Activated CD4-positive, alpha-beta T cell treated with anti-CD3 and anti-CD28 coated beads for 36 hours (primary cell): Measurements from ENCODE around the gene RPAP3. TPM values are rescaled to one million over a fixed set of nuclear protein-coding genes. Genes with fewer than 3 reads are reported as not detected.
"Not testable (repeated sequence)": the region's sequence is repeated elsewhere in the genome, so short reads cannot be mapped to it uniquely, and the experiment has no call there.

Source experiments
- ATAC-seq: fragments of 200-7000 bp; cut with Tn5 transposase; one replicate; pipeline ENCODE4 v1.10.0; 2021; ENCODE audit warnings: mild to moderate bottlenecking, moderate library complexity
- CTCF ChIA-PET: fragments of 350-600 bp; sonication (Branson Sonifier 250); formaldehyde crosslinking; loops from one replicate; lab custom pipeline; 2021; ENCODE audit warnings: antibody characterized with exemption; lab: Charles Lee
- POLR2A ChIA-PET: fragments of 350-600 bp; sonication (Branson Sonifier 250); formaldehyde crosslinking; loops from one replicate; lab custom pipeline; 2021; ENCODE audit warnings: antibody characterized with exemption, inconsistent platforms; lab: Charles Lee
- DNase-seq: peaks from one replicate; pipeline ENCODE4 v3.0.0-alpha.2; 2020
- H3K27ac Mint-ChIP-seq: one replicate; pipeline ENCODE4 v1.8.0; 2021; ENCODE audit warnings: mixed read lengths
- H3K27me3 Mint-ChIP-seq: one replicate; pipeline ENCODE4 v1.8.0; 2021; ENCODE audit warnings: mixed read lengths
- H3K36me3 Mint-ChIP-seq: one replicate; pipeline ENCODE4 v1.8.0; 2021; ENCODE audit warnings: low read depth, mixed read lengths
- H3K4me1 Mint-ChIP-seq: one replicate; pipeline ENCODE4 v1.8.0; 2021; ENCODE audit warnings: mixed read lengths
- H3K4me3 Mint-ChIP-seq: one replicate; pipeline ENCODE4 v1.8.0; 2021; ENCODE audit warnings: mild to moderate bottlenecking, moderate library complexity, mixed read lengths
- H3K9me3 Mint-ChIP-seq: one replicate; pipeline ENCODE4 v1.8.0; 2021; ENCODE audit warnings: low read depth, mixed read lengths
- intact Hi-C, 2 experiments: fragments of 100-400 bp; cut with DNase I in 1 of 2; cut with micrococcal nuclease in 1 of 2; formaldehyde crosslinking; loops; one replicate each; pipeline versions ENCODE4 v1.14.2 to v1.15.1; 2022 to 2024; cut with DNase I, micrococcal nuclease
- total RNA-seq, 2 experiments: library from RNA; stranded (reverse); gene quantifications; one replicate each; pipeline ENCODE4 v1.2.3, GENCODE V29; 2021

RPAP3 gene
- total RNA-seq, 2 experiments from 2014 or later: 55.3 to 62.8 TPM

DNA sequence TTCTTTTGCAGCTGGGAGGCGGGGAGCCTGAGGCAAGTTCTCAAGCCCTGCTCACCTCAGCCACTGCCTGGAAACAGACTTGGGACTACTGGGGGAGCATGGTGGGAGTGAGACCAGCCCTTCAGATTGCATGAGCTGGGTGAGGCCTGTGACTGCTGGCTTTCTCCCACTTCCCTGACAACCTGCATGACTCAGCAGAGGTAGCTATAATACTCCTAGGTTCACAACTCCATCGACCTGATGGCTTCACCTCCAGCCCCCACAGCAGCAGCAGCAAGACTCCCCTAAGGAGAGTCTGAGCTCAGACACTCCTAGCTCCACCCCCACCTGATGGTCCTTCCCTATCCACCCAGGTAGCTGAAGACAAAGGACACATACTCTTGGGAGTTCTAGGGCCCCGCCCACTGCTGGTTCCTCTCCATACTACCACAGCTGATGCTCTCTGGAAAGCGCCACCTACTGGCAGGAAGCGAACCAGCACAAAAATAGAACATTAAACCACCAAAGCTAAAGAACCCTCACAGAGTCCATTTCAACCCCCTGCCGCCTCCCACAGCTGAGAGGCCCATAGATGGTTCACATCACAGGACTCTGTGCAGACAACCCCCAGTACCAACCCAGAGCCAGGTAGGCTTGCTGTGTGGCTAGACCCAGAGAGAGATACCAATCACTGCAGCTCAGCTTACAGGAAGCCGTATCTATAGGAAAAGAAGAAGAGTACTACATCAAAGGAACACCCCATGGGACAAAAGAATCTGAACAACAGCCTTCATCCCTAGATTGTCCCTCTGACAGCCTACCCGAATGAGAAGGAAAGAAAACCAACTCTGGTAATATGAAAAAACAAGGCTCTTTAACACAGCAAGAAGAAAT, 68.7 kb downstream of the RPAP3 start:
- no peak overlapping the region for H3K27ac Mint-ChIP-seq
- H3K9me3 Mint-ChIP-seq: peaks cover 44% of the 10 kb centered on the region
- intact Hi-C loops: loop anchor here in 1 of 2 experiments (2.0 kb wide), 1 partner anchor 604 kb away; no protein-coding TSS in a partner anchor
- H3K4me3 Mint-ChIP-seq: no peak overlapping the region
- ATAC-seq (no peak), DNase-seq (peak; percentile 75)
- H3K36me3 Mint-ChIP-seq: peaks cover 51% of the 10 kb centered on the region
- ChIA-PET CTCF (interaction anchor here (0.6 to 2.9 kb wide), 32 partner anchors 8 to 616 kb away, joined by 3 to 16 read pairs (median 3); no protein-coding TSS in a partner anchor), POLR2A (interaction anchor here (0.6 kb wide), 1 partner anchor 288 kb away, joined by 3 read pairs; no protein-coding TSS in a partner anchor)
- no peaks in the 10 kb centered on the region for H3K27me3 Mint-ChIP-seq
- H3K4me1 Mint-ChIP-seq: peaks cover 8% of the 10 kb centered on the region

GRCh38 chr12:47635770-47636169, 70.1 kb downstream of the RPAP3 start:
- peaks cover 32% of the 10 kb centered on the region for H3K9me3 Mint-ChIP-seq
- H3K4me3 Mint-ChIP-seq, ATAC-seq, H3K27me3 Mint-ChIP-seq, H3K4me1 Mint-ChIP-seq, POLR2A ChIA-PET, DNase-seq, H3K27ac Mint-ChIP-seq: not testable (repeated sequence)
- intact Hi-C loops: loop anchor here in 1 of 2 experiments (2.0 kb wide), 1 partner anchor 603 kb away; no protein-coding TSS in a partner anchor
- CTCF ChIA-PET: interaction anchor here (0.6 to 2.4 kb wide), 4 partner anchors 16 to 628 kb away, joined by 3 to 16 read pairs (median 4); no protein-coding TSS in a partner anchor
- H3K36me3 Mint-ChIP-seq: peaks cover 50% of the 10 kb centered on the region

DNA sequence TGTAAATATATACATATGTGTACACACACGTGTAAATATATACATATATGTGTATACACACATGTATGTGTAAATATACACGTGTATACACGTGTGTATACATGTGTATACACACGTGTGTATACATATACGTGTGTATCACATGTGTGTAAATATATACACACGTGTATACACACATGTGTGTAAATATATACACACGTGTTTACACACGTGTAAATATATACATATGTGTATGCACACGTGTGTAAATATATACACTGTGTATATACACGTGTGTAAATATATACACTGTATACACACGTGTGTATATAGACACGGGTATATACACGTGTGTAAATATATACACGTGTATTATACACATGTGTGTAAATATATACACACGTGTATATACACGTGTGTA, 71.7 kb downstream of the RPAP3 start:
- intact Hi-C loops: no loop called here
- ATAC-seq: peak; percentile 49
- H3K4me3 Mint-ChIP-seq: no peak overlapping the region
- no peaks in the 10 kb centered on the region for H3K27me3 Mint-ChIP-seq
- H3K9me3 Mint-ChIP-seq: peaks cover 25% of the 10 kb centered on the region
- POLR2A ChIA-PET: no interaction called here
- H3K27ac Mint-ChIP-seq: no peak overlapping the region
- CTCF ChIA-PET: no interaction called here
- peaks cover 48% of the 10 kb centered on the region for H3K36me3 Mint-ChIP-seq
- peaks cover 8% of the 10 kb centered on the region for H3K4me1 Mint-ChIP-seq
- no peak for DNase-seq

DNA sequence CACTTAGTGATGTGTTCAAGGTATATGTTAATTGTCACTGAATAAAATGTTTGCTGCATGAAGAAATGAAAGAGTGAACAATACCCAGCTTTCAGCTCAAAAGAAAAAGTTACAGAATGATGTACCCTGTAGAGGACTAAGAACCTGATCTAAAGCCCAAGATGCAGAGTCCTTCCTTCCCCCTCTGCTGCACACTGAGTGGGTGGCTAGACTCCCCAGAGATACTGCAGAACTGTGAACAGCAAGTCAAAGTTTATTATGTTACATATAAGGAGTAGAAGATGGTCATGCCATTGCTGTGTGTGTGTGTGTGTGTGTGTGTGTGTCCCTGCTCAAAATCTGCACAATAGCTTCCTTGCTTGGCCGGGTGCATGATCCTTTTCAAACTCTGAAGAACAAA, 83.9 kb downstream of the RPAP3 start:
- Mint-ChIP-seq H3K27me3 (no peaks in the 10 kb centered on the region), H3K4me1 (no peaks in the 10 kb centered on the region), H3K36me3 (peaks cover 20% of the 10 kb centered on the region), H3K27ac (no peak overlapping the region), H3K9me3 (peaks cover 3% of the 10 kb centered on the region), H3K4me3 (no peak overlapping the region)
- DNase-seq: no peak
- ChIA-PET POLR2A (no interaction called here), CTCF (interaction anchor here (1.1 kb wide), 1 partner anchor 15 kb away, joined by 3 read pairs; no protein-coding TSS in a partner anchor)
- intact Hi-C loops: no loop called here
- ATAC-seq: no peak

DNA sequence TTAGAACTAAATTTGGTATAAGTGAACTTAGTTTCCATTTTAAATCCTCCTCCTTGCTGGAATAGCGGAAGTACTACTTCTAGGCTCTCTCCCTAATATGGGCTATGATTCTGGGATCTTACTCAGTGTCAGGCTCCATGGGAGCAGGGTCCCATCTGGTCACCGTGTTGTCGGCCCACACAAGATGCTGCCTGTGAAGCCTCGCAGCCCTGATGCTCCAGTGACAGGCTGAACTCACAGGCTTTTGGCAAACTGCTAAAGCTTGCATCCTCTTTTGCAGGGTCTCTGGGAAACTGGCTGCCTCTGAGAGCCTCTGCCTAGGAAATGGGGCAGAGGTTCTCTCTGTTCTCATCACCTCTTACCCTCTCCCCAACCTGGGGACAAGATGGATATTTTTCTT, 88.4 kb downstream of the RPAP3 start:
- H3K4me1 Mint-ChIP-seq: peaks cover 8% of the 10 kb centered on the region
- no peaks in the 10 kb centered on the region for H3K27me3 Mint-ChIP-seq
- no peak overlapping the region for H3K4me3 Mint-ChIP-seq
- H3K27ac Mint-ChIP-seq: no peak overlapping the region
- peaks cover 12% of the 10 kb centered on the region for H3K9me3 Mint-ChIP-seq
- ATAC-seq (no peak), DNase-seq (no peak)
- CTCF ChIA-PET: interaction anchor here (1.8 kb wide), 1 partner anchor 19 kb away, joined by 4 read pairs; no protein-coding TSS in a partner anchor
- H3K36me3 Mint-ChIP-seq: peaks cover 15% of the 10 kb centered on the region
- intact Hi-C loops: no loop called here
- POLR2A ChIA-PET: no interaction called here

DNA sequence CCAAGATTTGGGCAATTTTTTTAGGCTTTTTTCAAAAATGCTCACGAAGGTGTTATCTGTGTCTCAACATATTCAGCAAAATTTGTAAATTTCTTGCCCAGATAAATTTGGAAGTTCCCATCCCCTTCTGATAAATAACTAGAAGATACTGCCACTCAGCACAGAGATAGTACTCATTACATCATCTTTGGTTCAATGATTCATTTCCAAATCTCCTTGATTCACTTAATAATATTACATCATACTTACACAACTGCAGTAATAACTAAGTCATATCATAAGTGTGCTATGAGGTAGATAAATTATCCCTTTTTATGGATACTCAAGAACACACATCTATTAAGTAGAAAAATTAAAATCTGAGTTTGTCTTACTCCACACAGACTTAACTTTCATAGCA, 89.4 kb downstream of the RPAP3 start:
- intact Hi-C loops: no loop called here
- CTCF ChIA-PET: interaction anchor here (1.8 kb wide), 1 partner anchor 20 kb away, joined by 4 read pairs; no protein-coding TSS in a partner anchor
- POLR2A ChIA-PET: no interaction called here
- H3K36me3 Mint-ChIP-seq: peaks cover 21% of the 10 kb centered on the region
- peaks cover 18% of the 10 kb centered on the region for H3K9me3 Mint-ChIP-seq
- peaks cover 8% of the 10 kb centered on the region for H3K4me1 Mint-ChIP-seq
- H3K27me3 Mint-ChIP-seq: no peaks in the 10 kb centered on the region
- ATAC-seq (peak; percentile 61), DNase-seq (no peak)
- H3K4me3 Mint-ChIP-seq: no peak overlapping the region
- H3K27ac Mint-ChIP-seq: no peak overlapping the region

- Mint-ChIP-seq H3K27ac (no peak overlapping the region), H3K4me3 (no peak overlapping the region), H3K36me3 (peaks cover 21% of the 10 kb centered on the region), H3K9me3 (peaks cover 20% of the 10 kb centered on the region), H3K4me1 (peaks cover 8% of the 10 kb centered on the region), H3K27me3 (no peaks in the 10 kb centered on the region)
- intact Hi-C loops: no loop called here
- ChIA-PET CTCF (interaction anchor here (0.7 to 1.8 kb wide), 2 partner anchors 21 to 79 kb away, joined by 3 to 4 read pairs; no protein-coding TSS in a partner anchor), POLR2A (no interaction called here)
- ATAC-seq: no peak
- DNase-seq: no peak
Observed at GRCh38 chr12:47615711-47616110, 90.1 kb downstream of the RPAP3 start.

GRCh38 chr12:47614521-47614920, 91.3 kb downstream of the RPAP3 start:
- ChIA-PET CTCF (no interaction called here), POLR2A (no interaction called here)
- H3K9me3 Mint-ChIP-seq: peaks cover 20% of the 10 kb centered on the region
- no peak overlapping the region for H3K27ac Mint-ChIP-seq
- ATAC-seq (no peak), DNase-seq (no peak)
- intact Hi-C loops: no loop called here
- H3K4me1 Mint-ChIP-seq: peaks cover 8% of the 10 kb centered on the region
- H3K36me3 Mint-ChIP-seq: peaks cover 21% of the 10 kb centered on the region
- no peak overlapping the region for H3K4me3 Mint-ChIP-seq
- no peaks in the 10 kb centered on the region for H3K27me3 Mint-ChIP-seq

DNA sequence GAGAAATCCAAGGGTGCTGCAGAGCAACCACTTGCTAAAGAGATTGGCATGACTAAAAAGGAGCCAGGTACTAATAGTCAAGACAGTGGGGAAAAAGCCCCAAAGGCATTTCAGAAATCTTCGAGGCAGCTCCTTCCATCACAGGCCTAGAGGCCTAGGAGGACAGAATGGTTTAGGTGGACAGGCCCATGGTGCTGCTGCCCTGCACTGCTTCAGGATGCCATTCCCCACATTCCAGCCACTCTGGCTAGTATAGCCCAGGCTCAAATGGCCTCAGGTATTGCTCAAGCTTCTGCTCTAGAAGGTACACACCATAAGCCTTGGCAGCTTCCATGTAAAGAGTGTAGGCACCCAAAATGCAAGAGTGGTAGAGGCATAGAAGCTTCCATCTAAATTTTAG, 92.9 kb downstream of the RPAP3 start:
- H3K27ac Mint-ChIP-seq: no peak overlapping the region
- H3K36me3 Mint-ChIP-seq: peaks cover 19% of the 10 kb centered on the region
- DNase-seq (no peak), ATAC-seq (no peak)
- H3K4me3 Mint-ChIP-seq: no peak overlapping the region
- H3K4me1 Mint-ChIP-seq: peaks cover 8% of the 10 kb centered on the region
- POLR2A ChIA-PET: no interaction called here
- H3K9me3 Mint-ChIP-seq: peaks cover 24% of the 10 kb centered on the region
- no peaks in the 10 kb centered on the region for H3K27me3 Mint-ChIP-seq
- CTCF ChIA-PET: interaction anchor here (0.7 to 0.8 kb wide), 2 partner anchors 24 to 80 kb away, joined by 3 read pairs; no protein-coding TSS in a partner anchor
- intact Hi-C loops: no loop called here

DNA sequence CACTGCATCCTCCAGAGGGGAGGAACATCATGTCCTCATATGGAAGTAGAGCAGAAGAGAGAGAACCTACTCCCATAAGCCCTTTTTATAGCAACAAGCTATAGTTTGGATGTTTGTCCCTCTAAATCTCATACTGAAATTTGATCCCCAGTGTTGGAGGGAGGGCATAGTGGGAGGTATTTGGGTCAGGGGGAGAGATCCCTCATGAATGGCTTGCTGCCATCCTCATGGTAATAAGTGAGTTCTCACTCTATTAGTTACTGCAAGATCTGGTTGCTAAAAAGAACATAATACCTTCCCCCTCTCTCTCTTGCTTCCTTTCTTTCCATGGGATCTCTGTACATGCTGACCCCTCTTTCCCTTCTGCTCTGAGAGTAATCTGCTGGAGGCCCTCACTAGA, 93.9 kb downstream of the RPAP3 start:
- Mint-ChIP-seq H3K27me3 (no peaks in the 10 kb centered on the region), H3K9me3 (peaks cover 32% of the 10 kb centered on the region), H3K36me3 (peaks cover 24% of the 10 kb centered on the region), H3K4me3 (no peak overlapping the region), H3K4me1 (peaks cover 8% of the 10 kb centered on the region), H3K27ac (no peak overlapping the region)
- ChIA-PET CTCF (interaction anchor here (1.4 kb wide), 1 partner anchor 19 kb away, joined by 3 read pairs; no protein-coding TSS in a partner anchor), POLR2A (no interaction called here)
- intact Hi-C loops: no loop called here
- no peak for ATAC-seq
- no peak for DNase-seq
